Measurements from ENCODE around the gene TRIM6. TPM values are rescaled to one million over a fixed set of nuclear protein-coding genes. Genes with fewer than 3 reads are reported as not detected.
"Not testable (repeated sequence)": the region's sequence is repeated elsewhere in the genome, so short reads cannot be mapped to it uniquely, and the experiment has no call there.

Gene TRIM6
- total RNA-seq, 2 experiments from 2014 or later: 0.75 to 0.76 TPM

DNA sequence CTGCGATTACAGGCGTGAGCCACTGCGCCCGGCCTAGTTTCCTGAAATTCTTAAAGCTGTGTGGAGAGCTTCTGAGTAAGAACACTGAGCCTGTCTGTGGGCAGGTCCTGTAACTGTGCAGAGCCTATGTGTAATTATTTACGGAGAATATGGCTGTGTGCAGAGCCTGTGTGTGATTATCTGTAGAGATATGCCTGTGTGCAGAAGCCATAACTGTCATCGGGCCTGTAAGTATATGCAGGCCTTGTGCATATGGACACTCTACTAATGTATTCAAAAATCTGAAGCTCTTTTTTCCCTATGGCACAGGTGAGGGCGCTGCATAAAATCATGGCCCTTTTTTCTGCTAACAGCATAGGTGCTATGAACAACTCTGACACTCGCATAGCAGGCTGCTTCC, 15.9 kb upstream of the TRIM6 start, which contains the start of gene OR52B6:
Gene OR52B6 (plus strand): TSS at position 301 of the 400 bp plus-strand sequence. CDS start 0 bp downstream, at position 301.
- no peaks in the 10 kb centered on the region for H3K36me3 Mint-ChIP-seq (ENCODE audit: low read depth)
- DNase-seq (no peak), ATAC-seq (no peak)
- ChIA-PET CTCF (interaction anchor here (0.6 kb wide), 1 partner anchor 147 kb away, joined by 4 read pairs; no protein-coding TSS in a partner anchor), POLR2A (no interaction called here)
- no peak within 1 kb of the TSS for H3K27ac Mint-ChIP-seq
- H3K4me1 Mint-ChIP-seq: no peaks in the 10 kb centered on the region
- intact Hi-C loops (cut with DNase I, micrococcal nuclease): no loop called here
- no peak within 1 kb of the TSS for H3K4me3 Mint-ChIP-seq
- H3K27me3 Mint-ChIP-seq: no peaks in the 10 kb centered on the region
- H3K9me3 Mint-ChIP-seq (ENCODE audit: low read depth): no peaks in the 10 kb centered on the region

DNA sequence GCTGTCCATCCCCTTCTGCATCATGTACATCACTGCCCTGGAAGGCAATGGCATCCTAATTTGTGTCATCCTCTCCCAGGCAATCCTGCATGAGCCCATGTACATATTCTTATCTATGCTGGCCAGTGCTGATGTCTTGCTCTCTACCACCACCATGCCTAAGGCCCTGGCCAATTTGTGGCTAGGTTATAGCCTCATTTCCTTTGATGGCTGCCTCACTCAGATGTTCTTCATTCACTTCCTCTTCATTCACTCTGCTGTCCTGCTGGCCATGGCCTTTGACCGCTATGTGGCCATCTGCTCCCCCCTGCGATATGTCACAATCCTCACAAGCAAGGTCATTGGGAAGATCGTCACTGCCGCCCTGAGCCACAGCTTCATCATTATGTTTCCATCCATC, 15.4 kb upstream of the TRIM6 start:
- no peak overlapping the region for H3K27ac Mint-ChIP-seq
- ATAC-seq (no peak), DNase-seq (no peak)
- H3K4me3 Mint-ChIP-seq: no peak overlapping the region
- no peaks in the 10 kb centered on the region for H3K27me3 Mint-ChIP-seq
- no peaks in the 10 kb centered on the region for H3K4me1 Mint-ChIP-seq
- intact Hi-C loops (cut with DNase I, micrococcal nuclease): no loop called here
- no peaks in the 10 kb centered on the region for H3K9me3 Mint-ChIP-seq (ENCODE audit: low read depth)
- no peaks in the 10 kb centered on the region for H3K36me3 Mint-ChIP-seq (ENCODE audit: low read depth)
- ChIA-PET POLR2A (no interaction called here), CTCF (no interaction called here)

DNA sequence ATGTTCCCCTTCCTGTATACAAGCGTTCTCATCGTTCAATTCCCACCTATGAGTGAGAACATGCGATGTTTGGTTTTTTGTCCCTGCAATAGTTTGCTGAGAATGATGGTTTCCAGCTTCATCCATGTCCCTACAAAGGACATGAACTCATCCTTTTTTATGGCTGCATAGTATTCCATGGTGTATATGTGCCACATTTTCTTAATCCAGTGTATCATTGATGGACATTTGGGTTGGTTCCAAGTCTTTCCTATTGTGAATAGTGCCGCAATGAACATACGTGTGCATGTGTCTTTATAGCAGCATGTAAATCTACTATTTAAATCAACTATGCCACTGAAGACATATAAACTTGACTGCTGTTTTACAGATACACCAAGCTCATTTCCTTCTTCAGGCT, 12.0 kb upstream of the TRIM6 start:
- DNase-seq; H3K27me3 Mint-ChIP-seq; ATAC-seq; H3K9me3 Mint-ChIP-seq (ENCODE audit: low read depth); H3K4me3 Mint-ChIP-seq; CTCF ChIA-PET; H3K27ac Mint-ChIP-seq; H3K4me1 Mint-ChIP-seq; intact Hi-C loops (cut with DNase I, micrococcal nuclease); H3K36me3 Mint-ChIP-seq (ENCODE audit: low read depth): not testable (repeated sequence)
- POLR2A ChIA-PET: interaction anchor here (0.5 kb wide), 1 partner anchor 1576 kb away, joined by 4 read pairs; no protein-coding TSS in a partner anchor

DNA sequence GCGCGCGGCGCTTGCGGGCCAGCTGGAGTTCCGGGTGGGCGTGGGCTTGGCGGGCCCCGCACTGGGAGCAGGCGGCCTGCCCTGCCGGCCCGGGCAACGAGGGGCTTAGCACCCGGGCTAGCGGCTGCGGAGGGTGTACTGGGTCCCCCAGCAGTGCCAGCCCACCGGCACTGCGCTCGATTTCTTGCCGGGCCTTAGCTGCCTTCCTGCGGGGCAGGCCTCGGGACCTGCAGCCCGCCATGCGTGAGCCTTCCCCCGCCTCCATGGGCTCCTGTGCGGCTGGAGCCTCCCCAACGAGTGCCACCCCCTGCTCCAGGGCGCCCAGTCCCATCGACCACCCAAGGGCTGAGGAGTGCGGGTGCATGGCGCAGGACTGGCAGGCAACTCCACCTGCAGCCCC, 6.5 kb upstream of the TRIM6 start:
- intact Hi-C loops (cut with DNase I, micrococcal nuclease); H3K4me3 Mint-ChIP-seq; ATAC-seq; H3K9me3 Mint-ChIP-seq (ENCODE audit: low read depth); CTCF ChIA-PET; POLR2A ChIA-PET; H3K36me3 Mint-ChIP-seq (ENCODE audit: low read depth); H3K27me3 Mint-ChIP-seq; DNase-seq; H3K27ac Mint-ChIP-seq; H3K4me1 Mint-ChIP-seq: not testable (repeated sequence)

DNA sequence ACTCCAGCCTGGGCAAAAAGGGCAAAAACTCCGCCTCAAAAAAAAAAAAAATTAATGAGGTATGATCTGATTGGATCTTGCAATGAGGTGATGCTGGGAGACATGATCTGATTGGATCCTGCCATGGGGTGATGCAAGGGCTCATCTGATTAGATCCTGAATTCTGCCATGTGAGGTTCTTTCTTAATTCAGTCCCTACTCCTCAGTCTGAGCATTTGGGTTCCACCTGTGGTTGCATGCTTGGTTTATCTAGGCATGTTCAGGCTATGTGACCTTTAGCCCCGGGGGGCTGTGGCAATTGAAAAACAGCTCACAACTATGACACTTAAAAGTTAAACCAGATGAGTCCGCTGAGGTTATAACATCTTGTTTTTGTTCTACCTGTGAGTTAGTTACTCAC, 4.8 kb upstream of the TRIM6 start:
- CTCF ChIA-PET: interaction anchor here (0.8 to 2.0 kb wide), 2 partner anchors 9 to 144 kb away, joined by 3 to 8 read pairs; no protein-coding TSS in a partner anchor
- H3K27ac Mint-ChIP-seq: no peak overlapping the region
- H3K4me1 Mint-ChIP-seq: peaks cover 2% of the 10 kb centered on the region
- ATAC-seq: peak; percentile 30
- no peaks in the 10 kb centered on the region for H3K9me3 Mint-ChIP-seq (ENCODE audit: low read depth)
- H3K27me3 Mint-ChIP-seq: peaks cover 2% of the 10 kb centered on the region
- H3K36me3 Mint-ChIP-seq (ENCODE audit: low read depth): no peaks in the 10 kb centered on the region
- POLR2A ChIA-PET: no interaction called here
- no peak overlapping the region for H3K4me3 Mint-ChIP-seq
- intact Hi-C loops (cut with DNase I, micrococcal nuclease): no loop called here
- DNase-seq: no peak

DNA sequence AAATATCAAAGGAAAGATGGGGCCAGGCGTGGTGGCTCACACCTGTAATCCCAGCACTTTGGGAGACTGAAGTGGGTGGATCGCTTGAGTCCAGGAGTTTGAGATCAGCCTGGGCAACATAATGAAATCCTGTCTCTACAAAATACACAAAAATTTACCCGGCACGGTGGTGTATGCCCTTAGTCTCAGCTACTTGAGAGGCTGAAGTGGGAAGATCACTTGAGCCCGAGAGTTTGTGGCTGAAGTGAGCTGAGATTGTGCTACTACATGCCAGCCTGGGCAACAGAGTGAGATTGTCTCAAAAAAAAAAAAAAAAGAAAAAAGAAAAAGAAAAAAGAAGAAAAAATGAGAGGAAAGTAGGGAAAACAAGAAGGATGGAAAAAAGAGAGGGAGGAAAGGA, 3.8 kb upstream of the TRIM6 start:
- intact Hi-C loops (cut with DNase I, micrococcal nuclease): no loop called here
- CTCF ChIA-PET: interaction anchor here (0.7 to 2.0 kb wide), 2 partner anchors 8 to 49 kb away, joined by 3 to 8 read pairs; no protein-coding TSS in a partner anchor
- no peak overlapping the region for H3K27ac Mint-ChIP-seq
- H3K9me3 Mint-ChIP-seq (ENCODE audit: low read depth): no peaks in the 10 kb centered on the region
- H3K4me3 Mint-ChIP-seq: no peak overlapping the region
- ATAC-seq (no peak), DNase-seq (no peak)
- H3K4me1 Mint-ChIP-seq: peaks cover 6% of the 10 kb centered on the region
- POLR2A ChIA-PET: no interaction called here
- no peaks in the 10 kb centered on the region for H3K36me3 Mint-ChIP-seq (ENCODE audit: low read depth)
- H3K27me3 Mint-ChIP-seq: peaks cover 8% of the 10 kb centered on the region

DNA sequence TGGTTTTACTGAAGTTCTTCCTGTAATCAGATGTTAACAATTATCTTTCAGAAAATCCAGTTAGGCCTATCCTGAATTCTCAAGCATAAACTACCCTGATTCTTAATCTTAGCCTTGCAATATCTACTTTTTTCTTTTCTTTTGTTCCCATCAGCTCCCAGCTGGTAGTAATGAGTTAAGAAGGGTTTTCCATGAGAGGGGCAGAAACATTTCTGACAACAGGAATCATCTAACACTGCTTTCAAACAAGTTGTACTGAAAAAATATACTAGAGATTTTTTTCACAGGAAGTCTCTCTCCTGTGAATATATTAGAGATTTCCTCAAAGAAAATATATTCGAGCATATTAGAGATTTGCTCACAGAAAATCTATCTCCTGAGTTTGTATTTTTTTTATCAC, 3.3 kb upstream of the TRIM6 start:
- Mint-ChIP-seq H3K27ac (no peak overlapping the region), H3K4me3 (no peak overlapping the region), H3K4me1 (peaks cover 6% of the 10 kb centered on the region), H3K9me3 (ENCODE audit: low read depth) (no peaks in the 10 kb centered on the region), H3K27me3 (peaks cover 11% of the 10 kb centered on the region), H3K36me3 (ENCODE audit: low read depth) (no peaks in the 10 kb centered on the region)
- intact Hi-C loops (cut with DNase I, micrococcal nuclease): no loop called here
- ChIA-PET CTCF (interaction anchor here (0.7 to 2.0 kb wide), 2 partner anchors 8 to 49 kb away, joined by 3 to 8 read pairs; no protein-coding TSS in a partner anchor), POLR2A (no interaction called here)
- ATAC-seq (no peak), DNase-seq (no peak)

DNA sequence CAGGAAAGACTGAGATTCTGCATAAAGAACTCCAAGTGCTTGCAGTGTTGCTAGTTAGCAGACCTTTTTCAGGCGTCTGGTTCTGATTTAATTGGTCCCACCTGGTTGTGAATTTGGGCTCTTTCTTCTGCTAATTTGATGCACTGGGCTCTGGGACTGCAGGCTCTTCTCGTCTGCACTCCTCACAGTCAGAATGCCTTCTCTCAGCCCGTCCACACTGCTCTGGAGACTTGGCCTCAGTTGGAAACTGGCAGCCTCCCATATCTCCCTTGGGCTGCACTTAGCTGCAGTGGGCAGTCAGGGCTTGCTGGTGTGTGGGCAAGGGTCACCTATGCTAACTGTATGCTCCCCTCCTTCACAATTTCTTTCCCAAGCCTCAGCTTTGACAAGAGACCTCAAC, 1.5 kb downstream of the TRIM6 start:
- CTCF ChIA-PET: interaction anchor here (0.6 to 1.6 kb wide), 4 partner anchors 11 to 92 kb away, joined by 3 read pairs; no protein-coding TSS in a partner anchor
- H3K4me3 Mint-ChIP-seq: no peak overlapping the region

DNA sequence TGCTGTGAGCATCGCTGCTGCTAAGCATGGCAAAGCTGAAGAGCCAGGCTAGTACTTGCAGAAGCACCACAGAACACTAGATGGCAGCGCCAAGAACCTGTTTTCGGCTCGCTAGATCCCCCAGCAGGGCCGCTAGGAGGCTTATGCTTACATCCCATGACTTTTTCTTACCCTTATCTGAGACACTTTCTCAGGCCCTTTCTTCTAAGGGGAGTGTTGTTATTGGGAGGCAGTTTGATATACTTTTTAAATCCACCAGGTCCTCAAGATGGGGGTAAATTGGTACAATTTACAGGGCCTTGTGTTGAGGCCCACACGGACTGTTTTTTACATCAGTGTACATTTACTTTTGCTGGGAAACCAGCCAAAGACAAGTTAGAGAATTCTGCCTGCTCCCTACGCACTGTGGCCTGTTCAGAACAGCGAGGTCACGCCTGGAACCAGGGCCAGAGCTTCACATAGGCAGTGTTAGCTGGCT, 4.0 kb downstream of the TRIM6 start:
- intact Hi-C loops (cut with DNase I, micrococcal nuclease): loop anchor here (1.0 to 2.0 kb wide), 3 partner anchors 112 to 290 kb away; partner anchors contain the start of gene OR52N2 (in 2 of the 2)

More for the DNA sequence above, 1.5 kb downstream of the TRIM6 start:
- no peaks in the 10 kb centered on the region for H3K36me3 Mint-ChIP-seq (ENCODE audit: low read depth)
- intact Hi-C loops (cut with DNase I, micrococcal nuclease): no loop called here
- DNase-seq (no peak), ATAC-seq (no peak)
- H3K9me3 Mint-ChIP-seq (ENCODE audit: low read depth): no peaks in the 10 kb centered on the region
- POLR2A ChIA-PET: no interaction called here
- no peak overlapping the region for H3K27ac Mint-ChIP-seq
- H3K4me1 Mint-ChIP-seq: peaks cover 6% of the 10 kb centered on the region
- H3K27me3 Mint-ChIP-seq: peaks cover 15% of the 10 kb centered on the region

DNA sequence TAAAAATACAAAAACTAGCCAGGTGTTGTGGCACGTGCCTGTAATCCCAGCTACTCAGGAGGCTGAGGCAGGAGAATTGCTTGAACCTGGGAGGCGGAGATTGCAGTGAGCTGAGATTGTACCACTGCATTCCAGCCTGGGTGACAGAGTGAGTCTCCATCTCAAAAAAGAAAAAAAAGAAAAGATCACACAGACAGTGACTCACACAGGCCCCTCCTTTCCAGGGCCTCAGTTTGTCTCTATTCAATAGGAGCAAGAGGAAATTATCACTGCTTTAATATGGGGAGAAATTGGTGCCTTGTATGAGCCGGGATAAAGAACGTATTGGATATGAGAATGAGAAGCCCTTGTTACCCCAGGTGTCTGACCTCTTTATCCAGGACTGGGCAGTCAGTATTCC, 6.4 kb downstream of the TRIM6 start:
- ATAC-seq; H3K27me3 Mint-ChIP-seq; H3K4me3 Mint-ChIP-seq; H3K27ac Mint-ChIP-seq; H3K36me3 Mint-ChIP-seq (ENCODE audit: low read depth); intact Hi-C loops (cut with DNase I, micrococcal nuclease); H3K4me1 Mint-ChIP-seq; H3K9me3 Mint-ChIP-seq (ENCODE audit: low read depth); DNase-seq: not testable (repeated sequence)
- CTCF ChIA-PET: interaction anchor here (0.6 kb wide), 1 partner anchor 125 kb away, joined by 3 read pairs; no protein-coding TSS in a partner anchor
- POLR2A ChIA-PET: interaction anchor here (0.7 kb wide), 1 partner anchor 82 kb away, joined by 4 read pairs; no protein-coding TSS in a partner anchor

More for the DNA sequence above, 4.0 kb downstream of the TRIM6 start:
- ChIA-PET CTCF (interaction anchor here (0.6 to 2.2 kb wide), 8 partner anchors 8 to 290 kb away, joined by 3 to 8 read pairs (median 4); no protein-coding TSS in a partner anchor), POLR2A (no interaction called here)
- Mint-ChIP-seq H3K4me3 (no peak overlapping the region), H3K27me3 (peaks cover 15% of the 10 kb centered on the region), H3K27ac (no peak overlapping the region), H3K9me3 (ENCODE audit: low read depth) (no peaks in the 10 kb centered on the region), H3K36me3 (ENCODE audit: low read depth) (no peaks in the 10 kb centered on the region), H3K4me1 (peaks cover 6% of the 10 kb centered on the region)
- DNase-seq (peak; percentile 78), ATAC-seq (peak; percentile 93)

DNA sequence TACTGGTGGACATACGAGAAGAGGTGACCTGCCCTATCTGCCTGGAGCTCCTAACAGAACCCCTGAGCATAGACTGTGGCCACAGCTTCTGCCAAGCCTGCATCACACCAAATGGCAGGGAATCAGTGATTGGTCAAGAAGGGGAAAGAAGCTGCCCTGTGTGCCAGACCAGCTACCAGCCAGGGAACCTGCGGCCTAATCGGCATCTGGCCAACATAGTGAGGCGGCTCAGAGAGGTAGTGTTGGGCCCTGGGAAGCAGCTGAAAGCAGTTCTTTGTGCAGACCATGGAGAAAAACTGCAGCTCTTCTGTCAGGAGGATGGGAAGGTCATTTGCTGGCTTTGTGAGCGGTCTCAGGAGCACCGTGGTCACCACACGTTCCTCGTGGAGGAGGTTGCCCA, 6.9 kb downstream of the TRIM6 start:
- ATAC-seq: no peak
- Mint-ChIP-seq H3K4me3 (no peak overlapping the region), H3K27me3 (peaks cover 5% of the 10 kb centered on the region), H3K36me3 (ENCODE audit: low read depth) (no peaks in the 10 kb centered on the region), H3K4me1 (no peaks in the 10 kb centered on the region), H3K9me3 (ENCODE audit: low read depth) (no peaks in the 10 kb centered on the region), H3K27ac (no peak overlapping the region)
- POLR2A ChIA-PET: no interaction called here
- intact Hi-C loops (cut with DNase I, micrococcal nuclease): no loop called here
- DNase-seq: no peak
- CTCF ChIA-PET: interaction anchor here (0.6 to 1.7 kb wide), 2 partner anchors 126 to 207 kb away, joined by 3 to 4 read pairs; no protein-coding TSS in a partner anchor

DNA sequence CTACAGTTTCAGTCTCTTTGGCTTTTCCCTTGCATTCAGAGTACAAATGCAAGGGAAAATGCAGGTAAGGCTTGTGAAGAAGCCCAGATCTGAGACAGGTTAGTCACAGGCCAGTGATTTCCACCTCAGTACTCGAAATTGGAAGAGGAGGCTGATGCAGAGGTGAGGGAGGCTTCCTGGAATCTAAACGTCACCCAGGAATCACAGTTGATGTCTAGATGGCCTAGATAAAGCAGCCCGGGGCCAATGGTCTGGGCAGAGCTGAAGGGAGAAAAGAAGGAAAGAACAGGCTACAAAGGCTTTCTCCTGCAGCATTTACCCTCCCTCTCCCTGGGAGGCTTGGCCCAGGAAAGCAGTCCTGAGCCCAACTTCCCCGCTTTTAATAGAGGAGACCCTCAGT, 8.5 kb downstream of the TRIM6 start:
- CTCF ChIA-PET: interaction anchor here (1.7 kb wide), 1 partner anchor 205 kb away, joined by 4 read pairs; no protein-coding TSS in a partner anchor
- H3K9me3 Mint-ChIP-seq (ENCODE audit: low read depth): no peaks in the 10 kb centered on the region
- H3K27ac Mint-ChIP-seq: no peak overlapping the region
- DNase-seq (no peak), ATAC-seq (no peak)
- H3K4me3 Mint-ChIP-seq: no peak overlapping the region
- no peaks in the 10 kb centered on the region for H3K27me3 Mint-ChIP-seq
- intact Hi-C loops (cut with DNase I, micrococcal nuclease): no loop called here
- no peaks in the 10 kb centered on the region for H3K36me3 Mint-ChIP-seq (ENCODE audit: low read depth)
- no peaks in the 10 kb centered on the region for H3K4me1 Mint-ChIP-seq
- POLR2A ChIA-PET: no interaction called here

Measured in activated CD4-positive, alpha-beta T cell treated with anti-CD3 and anti-CD28 coated beads for 36 hours (primary cell).